AG10803 (cell line): Measurements from ENCODE around the gene CTDSPL.

Experiments
- DNase-seq: peaks from one replicate; pipeline ENCODE4 v3.0.0; 2010; ENCODE audit warnings: low read depth
- H3K4me3 ChIP-seq: 2 replicates; pipeline ENCODE4 v1.5.1; 2011; ENCODE audit warnings: mild to moderate bottlenecking, low read length, control low read depth
- CTCF ChIP-seq: conservative IDR thresholded peaks from 2 replicates; pipeline ENCODE4 v1.5.1; 2011; ENCODE audit warnings: mild to moderate bottlenecking, low read length, control low read depth, inconsistent platforms

CTDSPL gene

GRCh38 chr3:37964146-37964545 is 102.5 kb downstream of the CTDSPL start:
- no peak for TF ChIP-seq CTCF
- DNase-seq, result no peak
- no peak overlapping the region for H3K4me3 ChIP-seq

- DNase-seq, result no peak
- H3K4me3 ChIP-seq, result no peak overlapping the region
- TF ChIP-seq CTCF, result no peak
These were observed 103.0 kb downstream of the CTDSPL start for GRCh38 chr3:37964716-37965115.

- TF ChIP-seq CTCF, result peak; percentile 94
- no peak overlapping the region for H3K4me3 ChIP-seq
- DNase-seq, result peak; percentile 68
These were observed 105.7 kb downstream of the CTDSPL start for GRCh38 chr3:37967260-37967881.

- no peak for DNase-seq
- no peak overlapping the region for H3K4me3 ChIP-seq
- no peak for TF ChIP-seq CTCF
These were observed 106.5 kb downstream of the CTDSPL start for GRCh38 chr3:37968199-37968598.

GRCh38 chr3:37968813-37969595 is 107.3 kb downstream of the CTDSPL start:
- TF ChIP-seq CTCF, result no peak
- DNase-seq, result no peak
- H3K4me3 ChIP-seq, result no peak overlapping the region

- no peak for DNase-seq
- TF ChIP-seq CTCF, result no peak
- no peak overlapping the region for H3K4me3 ChIP-seq
These were observed 108.0 kb downstream of the CTDSPL start for GRCh38 chr3:37969596-37970100.

GRCh38 chr3:37970802-37971201 is 109.1 kb downstream of the CTDSPL start:
- H3K4me3 ChIP-seq, result no peak overlapping the region
- no peak for TF ChIP-seq CTCF
- DNase-seq, result no peak
